ENCODE results near the gene KYAT1.

DNA sequence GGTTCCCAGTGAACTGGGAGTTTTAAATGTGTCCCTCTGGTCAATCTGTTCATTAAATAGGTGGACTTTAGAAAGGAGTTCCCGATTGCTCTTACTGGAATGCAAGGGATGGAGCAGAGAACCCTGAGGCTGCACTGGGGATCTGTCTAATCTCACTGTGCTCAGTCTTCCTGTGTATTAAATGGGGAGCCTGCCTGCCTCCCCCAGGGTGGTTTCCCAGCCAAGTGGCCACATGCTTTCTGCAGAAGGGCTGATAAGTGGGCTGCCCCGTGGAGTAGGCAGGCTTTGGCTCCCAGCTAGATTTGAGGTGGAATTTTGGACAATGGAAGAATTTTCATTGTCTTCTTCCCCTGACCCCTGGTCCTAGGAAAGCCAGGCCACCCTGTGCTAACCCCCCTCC, 25.0 kb upstream of the KYAT1 start:
- TF ChIP-seq, protein P1, sequence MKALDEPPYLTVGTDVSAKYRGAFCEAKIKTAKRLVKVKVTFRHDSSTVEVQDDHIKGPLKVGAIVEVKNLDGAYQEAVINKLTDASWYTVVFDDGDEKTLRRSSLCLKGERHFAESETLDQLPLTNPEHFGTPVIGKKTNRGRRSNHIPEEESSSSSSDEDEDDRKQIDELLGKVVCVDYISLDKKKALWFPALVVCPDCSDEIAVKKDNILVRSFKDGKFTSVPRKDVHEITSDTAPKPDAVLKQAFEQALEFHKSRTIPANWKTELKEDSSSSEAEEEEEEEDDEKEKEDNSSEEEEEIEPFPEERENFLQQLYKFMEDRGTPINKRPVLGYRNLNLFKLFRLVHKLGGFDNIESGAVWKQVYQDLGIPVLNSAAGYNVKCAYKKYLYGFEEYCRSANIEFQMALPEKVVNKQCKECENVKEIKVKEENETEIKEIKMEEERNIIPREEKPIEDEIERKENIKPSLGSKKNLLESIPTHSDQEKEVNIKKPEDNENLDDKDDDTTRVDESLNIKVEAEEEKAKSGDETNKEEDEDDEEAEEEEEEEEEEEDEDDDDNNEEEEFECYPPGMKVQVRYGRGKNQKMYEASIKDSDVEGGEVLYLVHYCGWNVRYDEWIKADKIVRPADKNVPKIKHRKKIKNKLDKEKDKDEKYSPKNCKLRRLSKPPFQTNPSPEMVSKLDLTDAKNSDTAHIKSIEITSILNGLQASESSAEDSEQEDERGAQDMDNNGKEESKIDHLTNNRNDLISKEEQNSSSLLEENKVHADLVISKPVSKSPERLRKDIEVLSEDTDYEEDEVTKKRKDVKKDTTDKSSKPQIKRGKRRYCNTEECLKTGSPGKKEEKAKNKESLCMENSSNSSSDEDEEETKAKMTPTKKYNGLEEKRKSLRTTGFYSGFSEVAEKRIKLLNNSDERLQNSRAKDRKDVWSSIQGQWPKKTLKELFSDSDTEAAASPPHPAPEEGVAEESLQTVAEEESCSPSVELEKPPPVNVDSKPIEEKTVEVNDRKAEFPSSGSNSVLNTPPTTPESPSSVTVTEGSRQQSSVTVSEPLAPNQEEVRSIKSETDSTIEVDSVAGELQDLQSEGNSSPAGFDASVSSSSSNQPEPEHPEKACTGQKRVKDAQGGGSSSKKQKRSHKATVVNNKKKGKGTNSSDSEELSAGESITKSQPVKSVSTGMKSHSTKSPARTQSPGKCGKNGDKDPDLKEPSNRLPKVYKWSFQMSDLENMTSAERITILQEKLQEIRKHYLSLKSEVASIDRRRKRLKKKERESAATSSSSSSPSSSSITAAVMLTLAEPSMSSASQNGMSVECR (CRISPR knock-in tag; IDR thresholded peaks at IDR 0.05; ENCODE audit: borderline replicate concordance) = no peak
- TF ChIP-seq CTCF (IDR thresholded peaks at IDR 0.05) = no peak
- TF ChIP-seq ZNF121 (CRISPR knock-in tag; IDR thresholded peaks at IDR 0.05) = no peak
- no peak for TF ChIP-seq TP53 (CRISPR knock-in tag; IDR thresholded peaks at IDR 0.05)
- no peak for TF ChIP-seq USF2 (CRISPR knock-in tag; IDR thresholded peaks at IDR 0.05)
- TF ChIP-seq NFE2L1 (CRISPR knock-in tag; IDR thresholded peaks at IDR 0.05) = no peak
- no peak for TF ChIP-seq ATF1 (CRISPR knock-in tag; IDR thresholded peaks at IDR 0.05)
- TF ChIP-seq TEAD4 (CRISPR knock-in tag; IDR thresholded peaks at IDR 0.05) = no peak
- TF ChIP-seq, protein P2, sequence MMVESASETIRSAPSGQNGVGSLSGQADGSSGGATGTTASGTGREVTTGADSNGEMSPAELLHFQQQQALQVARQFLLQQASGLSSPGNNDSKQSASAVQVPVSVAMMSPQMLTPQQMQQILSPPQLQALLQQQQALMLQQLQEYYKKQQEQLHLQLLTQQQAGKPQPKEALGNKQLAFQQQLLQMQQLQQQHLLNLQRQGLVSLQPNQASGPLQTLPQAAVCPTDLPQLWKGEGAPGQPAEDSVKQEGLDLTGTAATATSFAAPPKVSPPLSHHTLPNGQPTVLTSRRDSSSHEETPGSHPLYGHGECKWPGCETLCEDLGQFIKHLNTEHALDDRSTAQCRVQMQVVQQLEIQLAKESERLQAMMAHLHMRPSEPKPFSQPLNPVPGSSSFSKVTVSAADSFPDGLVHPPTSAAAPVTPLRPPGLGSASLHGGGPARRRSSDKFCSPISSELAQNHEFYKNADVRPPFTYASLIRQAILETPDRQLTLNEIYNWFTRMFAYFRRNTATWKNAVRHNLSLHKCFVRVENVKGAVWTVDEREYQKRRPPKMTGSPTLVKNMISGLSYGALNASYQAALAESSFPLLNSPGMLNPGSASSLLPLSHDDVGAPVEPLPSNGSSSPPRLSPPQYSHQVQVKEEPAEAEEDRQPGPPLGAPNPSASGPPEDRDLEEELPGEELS (CRISPR knock-in tag; IDR thresholded peaks at IDR 0.05) = no peak
- TF ChIP-seq NR3C1 (CRISPR knock-in tag; conservative IDR thresholded peaks at IDR 0.05; ENCODE audit: low read depth) = no peak
- no peak for TF ChIP-seq ZNF263 (CRISPR knock-in tag; IDR thresholded peaks at IDR 0.05; ENCODE audit: low read depth)
- no peak for TF ChIP-seq CBFB (CRISPR knock-in tag; IDR thresholded peaks at IDR 0.05; ENCODE audit: low read depth)
